HepG2 (cell line): ENCODE data around the gene UNC5CL. TPM values are rescaled to one million over a fixed set of nuclear protein-coding genes. Genes with fewer than 3 reads are reported as not detected.

Experiments
- MTA1 ChIP-seq: sonication (generic); formaldehyde crosslinking; IDR thresholded peaks from 2 replicates; pipeline ENCODE4 v1.4.0; 2020; ENCODE audit warnings: missing genetic modification reagents, mild to moderate bottlenecking, borderline replicate concordance
- NFATC3 ChIP-seq: sonication (generic); formaldehyde crosslinking; IDR thresholded peaks from 2 replicates; pipeline ENCODE4 v1.5.1; 2020; ENCODE audit warnings: mild to moderate bottlenecking, missing genetic modification reagents
- POLR2G ChIP-seq: fragments of 200-400 bp; formaldehyde crosslinking; IDR thresholded peaks from 2 replicates; pipeline ENCODE4 v1.6.1; 2018; ENCODE audit warnings: mild to moderate bottlenecking, low read depth, low read length, moderate library complexity
- RBM22 ChIP-seq: fragments of 200-400 bp; formaldehyde crosslinking; optimal IDR thresholded peaks from 2 replicates; pipeline ENCODE3; 2017; ENCODE audit warnings: mild to moderate bottlenecking, low read length, moderate library complexity
- TFDP1 ChIP-seq: IDR thresholded peaks from 2 replicates; pipeline ENCODE4 v1.6.1; 2016; ENCODE audit warnings: missing compliant biosample characterization, missing genetic modification reagents, borderline replicate concordance
- WIZ ChIP-seq: sonication (generic); formaldehyde crosslinking; IDR thresholded peaks from 2 replicates; pipeline ENCODE4 v1.5.1; 2020; ENCODE audit warnings: mild to moderate bottlenecking, missing genetic modification reagents
- ZNF264 ChIP-seq: sonication (generic); formaldehyde crosslinking; IDR thresholded peaks from 2 replicates; pipeline ENCODE4 v1.4.0; 2020; ENCODE audit warnings: missing genetic modification reagents
- ZNF501 ChIP-seq: sonication (generic); formaldehyde crosslinking; IDR thresholded peaks from 2 replicates; pipeline ENCODE4 v1.5.1; 2020; ENCODE audit warnings: mild to moderate bottlenecking, moderate library complexity, missing genetic modification reagents
- ZNF598 ChIP-seq: sonication (generic); formaldehyde crosslinking; IDR thresholded peaks from 2 replicates; pipeline ENCODE4 v1.5.1; 2020; ENCODE audit warnings: mild to moderate bottlenecking, missing genetic modification reagents, borderline replicate concordance
- ZNF687 ChIP-seq: sonication (generic); formaldehyde crosslinking; IDR thresholded peaks from 2 replicates; pipeline ENCODE4 v1.5.1; 2020; ENCODE audit warnings: mild to moderate bottlenecking, missing genetic modification reagents, moderate library complexity
- ZNF777 ChIP-seq: sonication (generic); formaldehyde crosslinking; IDR thresholded peaks from 2 replicates; pipeline ENCODE4 v1.4.0; 2020; ENCODE audit warnings: missing genetic modification reagents
- ZSCAN31 ChIP-seq: sonication (generic); formaldehyde crosslinking; IDR thresholded peaks from 2 replicates; pipeline ENCODE4 v1.5.0; 2020; ENCODE audit warnings: low read depth, mild to moderate bottlenecking, missing genetic modification reagents
- polyA plus RNA-seq, 8 experiments: library from polyadenylated mRNA; depleted of rRNA in 3 of 8; stranded (reverse) in 7 of 8; unstranded in 1 of 8; fragments of >200 nt; fragmentation: Illumina TruSeq in 4 of 8; extraction: Trizol in 4 of 8; gene quantifications; 2 replicates each; pipeline versions ENCODE4 v1.2.1 to v1.2.3, GENCODE V29; 2011 to 2016; ENCODE audit warnings: low read depth in 4 of 8, missing spikeins in 1 of 8, mixed read lengths in 1 of 8; ENCODE audit not compliant: insufficient read depth in 1 of 8
- total RNA-seq, 5 experiments: library from RNA; depleted of rRNA; stranded (reverse); fragments of >200 nt; fragmentation: Illumina TruSeq; extraction: Trizol; gene quantifications; 2 replicates each; pipeline ENCODE4 v1.2.3, GENCODE V29; 2016; ENCODE audit warnings: low read depth in 1 of 5
- TF ChIP-seq, protein P1 (sequence below): sonication (generic); formaldehyde crosslinking; IDR thresholded peaks from 2 replicates; pipeline ENCODE4 v1.4.0; 2020; ENCODE audit warnings: low read depth, mild to moderate bottlenecking, missing genetic modification reagents
- TF ChIP-seq, protein P2 (sequence below): IDR thresholded peaks from 2 replicates; pipeline ENCODE4 v1.6.1; 2016; ENCODE audit warnings: missing genetic modification reagents, missing compliant biosample characterization
- TF ChIP-seq, protein P3 (sequence below): sonication (generic); formaldehyde crosslinking; conservative IDR thresholded peaks from 2 replicates; pipeline ENCODE4 v1.4.0; 2020; ENCODE audit warnings: missing genetic modification reagents
- TF ChIP-seq, protein P4 (sequence below): IDR thresholded peaks from 2 replicates; pipeline ENCODE4 v1.6.1; 2016; ENCODE audit warnings: missing compliant biosample characterization, missing genetic modification reagents, borderline replicate concordance

The UNC5CL gene
- total and polyA plus RNA-seq, 2 of the 13 experiments (the other 11 are each of a cell fraction or from before 2014, with no cell fraction given) = 2.4 to 2.5 TPM

DNA sequence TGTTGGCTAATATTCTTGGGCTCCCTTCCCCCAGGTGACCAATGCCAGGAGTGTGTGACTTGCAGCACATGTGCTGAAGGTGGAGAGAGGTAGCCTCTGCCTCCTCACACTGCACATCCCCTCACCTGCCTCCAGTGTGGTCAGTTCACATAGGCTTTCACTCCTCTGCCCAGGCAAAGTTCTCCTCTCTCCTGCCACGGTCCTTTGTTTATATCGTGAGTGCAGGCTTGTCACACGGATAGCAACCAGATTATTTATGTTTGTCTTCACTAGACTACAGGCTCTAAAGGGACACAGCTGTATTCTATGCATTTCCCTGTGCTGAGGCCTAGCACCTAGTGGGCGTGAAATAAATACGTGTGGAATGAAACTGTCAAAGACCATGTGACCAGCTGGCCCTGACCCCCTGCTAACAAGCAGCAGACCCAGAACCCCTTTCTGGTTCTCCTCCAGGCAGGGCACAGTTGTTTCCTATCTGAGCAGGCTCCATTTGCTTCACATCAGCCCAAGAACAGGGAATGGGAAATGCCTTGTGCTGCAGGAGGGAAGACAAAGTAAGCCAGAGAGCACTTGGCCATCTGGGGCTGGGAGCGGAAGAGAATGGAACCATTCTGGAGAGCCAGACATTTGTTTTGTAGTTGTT lies 42.3 kb downstream of the UNC5CL start (continued):
- TF ChIP-seq WIZ (CRISPR knock-in tag) = no peak
- TF ChIP-seq RBM22 = peak; percentile 22
- peak; percentile 55; the same call in 1 of the 2 replicates for TF ChIP-seq ZNF598
- peak; percentile 42; the same call in 1 of the 2 replicates for TF ChIP-seq ZNF264
- TF ChIP-seq TFDP1 (CRISPR knock-in tag) = peak; percentile 14; the same call in 1 of the 2 replicates
- TF ChIP-seq POLR2G = peak; percentile 49
- TF ChIP-seq NFATC3 (CRISPR knock-in tag) = no peak
- TF ChIP-seq, protein P1, sequence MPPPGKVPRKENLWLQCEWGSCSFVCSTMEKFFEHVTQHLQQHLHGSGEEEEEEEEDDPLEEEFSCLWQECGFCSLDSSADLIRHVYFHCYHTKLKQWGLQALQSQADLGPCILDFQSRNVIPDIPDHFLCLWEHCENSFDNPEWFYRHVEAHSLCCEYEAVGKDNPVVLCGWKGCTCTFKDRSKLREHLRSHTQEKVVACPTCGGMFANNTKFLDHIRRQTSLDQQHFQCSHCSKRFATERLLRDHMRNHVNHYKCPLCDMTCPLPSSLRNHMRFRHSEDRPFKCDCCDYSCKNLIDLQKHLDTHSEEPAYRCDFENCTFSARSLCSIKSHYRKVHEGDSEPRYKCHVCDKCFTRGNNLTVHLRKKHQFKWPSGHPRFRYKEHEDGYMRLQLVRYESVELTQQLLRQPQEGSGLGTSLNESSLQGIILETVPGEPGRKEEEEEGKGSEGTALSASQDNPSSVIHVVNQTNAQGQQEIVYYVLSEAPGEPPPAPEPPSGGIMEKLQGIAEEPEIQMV (CRISPR knock-in tag) = no peak; the same call in 1 of the 2 replicates
- no peak; the same call in 1 of the 2 replicates for TF ChIP-seq ZNF501
- TF ChIP-seq, protein P2, sequence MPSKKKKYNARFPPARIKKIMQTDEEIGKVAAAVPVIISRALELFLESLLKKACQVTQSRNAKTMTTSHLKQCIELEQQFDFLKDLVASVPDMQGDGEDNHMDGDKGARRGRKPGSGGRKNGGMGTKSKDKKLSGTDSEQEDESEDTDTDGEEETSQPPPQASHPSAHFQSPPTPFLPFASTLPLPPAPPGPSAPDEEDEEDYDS (CRISPR knock-in tag) = peak; percentile 7; the same call in 1 of the 2 replicates
- TF ChIP-seq, protein P3, sequence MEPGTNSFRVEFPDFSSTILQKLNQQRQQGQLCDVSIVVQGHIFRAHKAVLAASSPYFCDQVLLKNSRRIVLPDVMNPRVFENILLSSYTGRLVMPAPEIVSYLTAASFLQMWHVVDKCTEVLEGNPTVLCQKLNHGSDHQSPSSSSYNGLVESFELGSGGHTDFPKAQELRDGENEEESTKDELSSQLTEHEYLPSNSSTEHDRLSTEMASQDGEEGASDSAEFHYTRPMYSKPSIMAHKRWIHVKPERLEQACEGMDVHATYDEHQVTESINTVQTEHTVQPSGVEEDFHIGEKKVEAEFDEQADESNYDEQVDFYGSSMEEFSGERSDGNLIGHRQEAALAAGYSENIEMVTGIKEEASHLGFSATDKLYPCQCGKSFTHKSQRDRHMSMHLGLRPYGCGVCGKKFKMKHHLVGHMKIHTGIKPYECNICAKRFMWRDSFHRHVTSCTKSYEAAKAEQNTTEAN = no peak
- TF ChIP-seq ZNF777 = 0 out of 2 replicates have a peak, but pooled peaks have one; percentile 49
- TF ChIP-seq ZNF687 (CRISPR knock-in tag) = peak; percentile 61; the same call in 1 of the 2 replicates
- TF ChIP-seq, protein P4, sequence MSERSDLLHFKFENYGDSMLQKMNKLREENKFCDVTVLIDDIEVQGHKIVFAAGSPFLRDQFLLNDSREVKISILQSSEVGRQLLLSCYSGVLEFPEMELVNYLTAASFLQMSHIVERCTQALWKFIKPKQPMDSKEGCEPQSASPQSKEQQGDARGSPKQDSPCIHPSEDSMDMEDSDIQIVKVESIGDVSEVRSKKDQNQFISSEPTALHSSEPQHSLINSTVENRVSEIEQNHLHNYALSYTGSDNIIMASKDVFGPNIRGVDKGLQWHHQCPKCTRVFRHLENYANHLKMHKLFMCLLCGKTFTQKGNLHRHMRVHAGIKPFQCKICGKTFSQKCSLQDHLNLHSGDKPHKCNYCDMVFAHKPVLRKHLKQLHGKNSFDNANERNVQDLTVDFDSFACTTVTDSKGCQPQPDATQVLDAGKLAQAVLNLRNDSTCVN (CRISPR knock-in tag) = 0 out of 2 replicates have a peak, but pooled peaks have one; percentile 46
- 0 out of 2 replicates have a peak, but pooled peaks have one; percentile 31 for TF ChIP-seq MTA1 (CRISPR knock-in tag)
- TF ChIP-seq ZSCAN31 (CRISPR knock-in tag) = no peak
